ENCODE measurements around the gene TMBIM4. TPM values are rescaled to one million over a fixed set of nuclear protein-coding genes. Genes with fewer than 3 reads are reported as not detected.

The TMBIM4 gene
- total and polyA plus RNA-seq, 2 of the 4 experiments (the other 2 are of a cell fraction): 38.7 to 59.3 TPM

- no peak overlapping the region for H4K5ac ChIP-seq (ENCODE audit: low read depth, low read length)
- H3K36me3 ChIP-seq (ENCODE audit: control insufficient read depth, insufficient read depth, low read length): no peaks in the 10 kb centered on the region
- BruUV-seq (replicated peaks): no TSS peak
- no peak overlapping the region for H2BK120ac ChIP-seq (ENCODE audit: low read depth, low read length)
- no peak overlapping the region for H3K18ac ChIP-seq (ENCODE audit: low read depth, low read length)
- no peaks in the 10 kb centered on the region for H3K9me3 ChIP-seq (ENCODE audit: control insufficient read depth, insufficient read depth, low read length)
- in situ Hi-C loops (cut with MboI; ENCODE audit: low sequenced_read_pairs): no loop called here
- no peak overlapping the region for H3K14ac ChIP-seq (replicated peaks; ENCODE audit: low read depth, low read length)
- H3K4me1 ChIP-seq (ENCODE audit: control insufficient read depth, insufficient read depth, low read length): no peaks in the 10 kb centered on the region; the same call in 1 of the 2 replicates
- H3K4ac ChIP-seq (ENCODE audit: low read depth, low read length): no peak overlapping the region
- dilution Hi-C loops (cut with HindIII; ENCODE audit: low sequenced_read_pairs, unreplicated experiment): no loop called here
- H2BK15ac ChIP-seq (ENCODE audit: low read depth, low read length): no peak overlapping the region
- H4K91ac ChIP-seq (ENCODE audit: insufficient read depth, low read depth, low read length): no peak overlapping the region
- no peak overlapping the region for H3K23ac ChIP-seq (ENCODE audit: low read depth, low read length)
- TF ChIP-seq RFX5 (IDR thresholded peaks at IDR 0.05; ENCODE audit: low read depth, low read length) (no peak), RCOR1 (IDR thresholded peaks at IDR 0.05; ENCODE audit: insufficient replicate concordance, low read length) (no peak), FOS (IDR thresholded peaks at IDR 0.05; ENCODE audit: low read depth, low read length) (no peak), CEBPB (IDR thresholded peaks at IDR 0.05; ENCODE audit: low read depth, low read length) (no peak), BHLHE40 (IDR thresholded peaks at IDR 0.05; ENCODE audit: low read depth, low read length) (no peak), RAD21 (IDR thresholded peaks at IDR 0.05; ENCODE audit: low read length) (no peak), MAFK (IDR thresholded peaks at IDR 0.05; ENCODE audit: low read depth, low read length) (no peak), SMC3 (IDR thresholded peaks at IDR 0.05; ENCODE audit: low read depth, low read length) (no peak), CHD1 (IDR thresholded peaks at IDR 0.05; ENCODE audit: low read depth, low read length) (no peak), MXI1 (IDR thresholded peaks at IDR 0.05; ENCODE audit: borderline replicate concordance, low read depth, low read length) (no peak), CTCF (conservative IDR thresholded peaks at IDR 0.05; ENCODE audit: low read depth, low read length) (no peak), POLR2A (IDR thresholded peaks at IDR 0.05; ENCODE audit: low read depth, low read length) (no peak), USF2 (IDR thresholded peaks at IDR 0.05; ENCODE audit: low read depth, low read length) (no peak), MAZ (IDR thresholded peaks at IDR 0.05; ENCODE audit: borderline replicate concordance, low read depth, low read length) (no peak), NFE2L2 (IDR thresholded peaks at IDR 0.05; ENCODE audit: low read depth, low read length) (no peak), ELK1 (IDR thresholded peaks at IDR 0.05; ENCODE audit: borderline replicate concordance, low read depth, low read length) (no peak)
- no peak overlapping the region for H2AK9ac ChIP-seq (replicated peaks; ENCODE audit: low read depth, low read length, poor library complexity)
- no peak overlapping the region for H3K4me2 ChIP-seq (ENCODE audit: low read depth, low read length)
- no peak overlapping the region for H3K27ac ChIP-seq (ENCODE audit: insufficient read depth, low read length)
- no peak overlapping the region for H3K4me3 ChIP-seq (ENCODE audit: insufficient read depth, low read depth, low read length)
- H3K27me3 ChIP-seq (ENCODE audit: control insufficient read depth, insufficient read depth, low read length): no peaks in the 10 kb centered on the region
- H4K8ac ChIP-seq (ENCODE audit: low read depth in 2 of 2, low read length in 2 of 2): no peak overlapping the region
- H3K56ac ChIP-seq (ENCODE audit: extremely low read depth, insufficient read depth, low read length): no peak overlapping the region
- H2AK5ac ChIP-seq (ENCODE audit: low read depth, low read length): no peak overlapping the region
- H3K9me1 ChIP-seq (ENCODE audit: insufficient read depth, low read length): no peaks in the 10 kb centered on the region
- ChIA-PET CTCF (no interaction called here), POLR2A (ENCODE audit: unreplicated experiment) (no interaction called here)
- intact Hi-C loops (cut with micrococcal nuclease): no loop called here
- no peak overlapping the region for H2AFZ ChIP-seq (replicated peaks; ENCODE audit: low read length, poor library complexity)
- ATAC-seq (ENCODE audit: low read depth): no peak
- no peaks in the 10 kb centered on the region for H3K79me1 ChIP-seq (ENCODE audit: low read depth in 1 of 2, low read length in 2 of 2)
- no peak overlapping the region for H2BK20ac ChIP-seq (ENCODE audit: low read depth, low read length)
- no peak for DNase-seq
- H3K9ac ChIP-seq (ENCODE audit: low read depth, low read length): no peak overlapping the region
- no CpG with 5 or more reads among the region's 2 CpGs for WGBS, 2 experiments (ENCODE audit: extremely low coverage in 2 of 2, insufficient read length in 1 of 2)
- no peaks in the 10 kb centered on the region for H4K20me1 ChIP-seq (ENCODE audit: insufficient read depth, low read length)
- no peak overlapping the region for H2BK5ac ChIP-seq (ENCODE audit: low read depth, low read length, poor library complexity, severe bottlenecking)
Observed at GRCh38 chr12:66194122-66194521, 24.3 kb upstream of the TMBIM4 start.

All from IMR-90 (cell line).